ENCODE data around the gene PRRC2B. TPM values are rescaled to one million over a fixed set of nuclear protein-coding genes. Genes with fewer than 3 reads are reported as not detected.

The PRRC2B gene
- total RNA-seq, 1 experiment from 2014 or later, result 170 TPM

DNA sequence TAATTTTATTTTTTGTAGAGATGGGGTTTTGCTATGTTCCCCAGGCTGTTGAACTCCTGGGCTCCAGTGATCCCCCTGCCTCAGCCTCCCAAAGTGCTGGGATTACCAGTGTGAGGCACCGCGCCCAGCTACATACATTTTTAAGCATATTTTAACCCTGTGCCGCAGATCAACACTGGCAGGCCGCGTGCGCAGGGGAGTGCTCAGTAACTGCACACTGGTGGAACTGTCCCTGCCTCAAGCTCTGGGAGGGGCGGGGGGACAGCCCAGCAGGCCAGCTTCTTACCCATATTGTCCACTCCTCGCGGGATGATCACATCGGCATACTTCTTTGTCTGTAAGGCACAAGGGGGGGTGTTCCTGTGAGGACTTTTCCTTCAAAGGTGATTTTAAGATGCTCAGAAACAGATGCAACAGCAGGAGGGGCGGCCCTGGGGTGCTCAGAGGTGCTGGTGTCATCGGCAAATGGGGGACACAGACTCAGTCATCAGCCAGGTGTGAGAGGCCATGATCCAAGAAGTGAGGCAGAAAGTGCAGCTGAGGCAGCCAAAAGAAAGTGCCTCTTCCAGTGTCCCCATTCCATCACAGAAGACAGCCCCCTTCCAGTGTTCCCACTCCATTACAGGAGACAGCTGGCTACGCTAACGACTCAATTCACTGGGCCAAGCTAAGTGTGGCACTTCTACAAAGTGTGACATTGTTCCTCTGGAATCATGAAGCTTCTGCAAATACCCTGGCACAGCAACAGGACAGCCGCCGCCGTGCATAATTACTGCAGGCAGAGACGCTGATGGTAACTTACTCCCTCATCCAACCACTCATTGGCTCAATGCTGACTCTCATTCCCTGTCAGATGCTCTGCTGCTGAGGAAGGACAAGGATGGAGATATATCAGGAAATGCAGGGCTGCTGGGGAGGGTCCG lies 132.0 kb downstream of the PRRC2B start:
- BruUV-seq (replicated peaks), result no TSS peak

More for the DNA sequence above, 132.0 kb downstream of the PRRC2B start:
- no peaks in the 10 kb centered on the region for H4K20me1 ChIP-seq (ENCODE audit: insufficient read depth)
- H3K79me2 ChIP-seq (ENCODE audit: insufficient read depth, low read length), result peaks cover 11% of the 10 kb centered on the region; the same call in 1 of the 2 replicates
- H3K9me3 ChIP-seq (ENCODE audit: control insufficient read depth in 1 of 2, insufficient read depth in 1 of 2, low read depth in 1 of 2, low read length in 2 of 2), result no peaks in the 10 kb centered on the region
- no peaks in the 10 kb centered on the region for H3K27me3 ChIP-seq (ENCODE audit: insufficient read depth, low read length)
- CTCF ChIA-PET, result no interaction called here
- H3K4me3 ChIP-seq (replicated peaks in 1 of 2; ENCODE audit: low read depth in 1 of 2, low read length in 2 of 2), result no peak overlapping the region
- peaks cover 0 to 8% of the 10 kb centered on the region in 2 experiments; a peak in 1 of 4 replicates for H3K4me1 ChIP-seq (ENCODE audit: control insufficient read depth in 1 of 2, insufficient read depth in 2 of 2, low read length in 2 of 2)
- RAD21 ChIA-PET (ENCODE audit: low non-redundant PET in 1 of 2, low total read pairs in 2 of 2, uncharacterized antibody in 2 of 2, unreplicated experiment in 2 of 2), result no interaction called here
- intact Hi-C loops (cut with micrococcal nuclease), result no loop called here
- H2AFZ ChIP-seq (ENCODE audit: low read depth, low read length, poor library complexity, severe bottlenecking), result no peak overlapping the region
- H3K9ac ChIP-seq (ENCODE audit: low read length), result no peak overlapping the region
- POLR2A ChIA-PET, result no interaction called here
- ATAC-seq, result no peak
- no peak overlapping the region for H3K4me2 ChIP-seq (ENCODE audit: low read length)
- H3K9me2 ChIP-seq (ENCODE audit: insufficient read depth), result no peaks in the 10 kb centered on the region
- H3K36me3 ChIP-seq (ENCODE audit: control insufficient read depth in 1 of 2, insufficient read depth in 2 of 2, low read length in 2 of 2), result peaks cover 10 to 19% of the 10 kb centered on the region in 2 experiments; a peak in 3 of 4 replicates
- no peak for DNase-seq (ENCODE audit: low read depth, low spot score)
- H3K27ac ChIP-seq (ENCODE audit: low read depth, low read length), result no peak overlapping the region
- TF ChIP-seq JUND (IDR thresholded peaks at IDR 0.05) (no peak), EGR1 (IDR thresholded peaks at IDR 0.05; ENCODE audit: low read depth) (no peak), RAD21 (IDR thresholded peaks at IDR 0.05; ENCODE audit: low read depth) (no peak)
- TF ChIP-seq, protein P1, sequence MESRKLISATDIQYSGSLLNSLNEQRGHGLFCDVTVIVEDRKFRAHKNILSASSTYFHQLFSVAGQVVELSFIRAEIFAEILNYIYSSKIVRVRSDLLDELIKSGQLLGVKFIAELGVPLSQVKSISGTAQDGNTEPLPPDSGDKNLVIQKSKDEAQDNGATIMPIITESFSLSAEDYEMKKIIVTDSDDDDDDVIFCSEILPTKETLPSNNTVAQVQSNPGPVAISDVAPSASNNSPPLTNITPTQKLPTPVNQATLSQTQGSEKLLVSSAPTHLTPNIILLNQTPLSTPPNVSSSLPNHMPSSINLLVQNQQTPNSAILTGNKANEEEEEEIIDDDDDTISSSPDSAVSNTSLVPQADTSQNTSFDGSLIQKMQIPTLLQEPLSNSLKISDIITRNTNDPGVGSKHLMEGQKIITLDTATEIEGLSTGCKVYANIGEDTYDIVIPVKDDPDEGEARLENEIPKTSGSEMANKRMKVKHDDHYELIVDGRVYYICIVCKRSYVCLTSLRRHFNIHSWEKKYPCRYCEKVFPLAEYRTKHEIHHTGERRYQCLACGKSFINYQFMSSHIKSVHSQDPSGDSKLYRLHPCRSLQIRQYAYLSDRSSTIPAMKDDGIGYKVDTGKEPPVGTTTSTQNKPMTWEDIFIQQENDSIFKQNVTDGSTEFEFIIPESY (IDR thresholded peaks at IDR 0.05; ENCODE audit: extremely low read depth, insufficient replicate concordance, low read length), result no peak
- TF ChIP-seq, protein P2, sequence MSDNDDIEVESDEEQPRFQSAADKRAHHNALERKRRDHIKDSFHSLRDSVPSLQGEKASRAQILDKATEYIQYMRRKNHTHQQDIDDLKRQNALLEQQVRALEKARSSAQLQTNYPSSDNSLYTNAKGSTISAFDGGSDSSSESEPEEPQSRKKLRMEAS (IDR thresholded peaks at IDR 0.05), result no peak

Measured in HCT116 (cell line).